Panc1 (cell line): ENCODE results near the gene PRRX1. TPM values are rescaled to one million over a fixed set of nuclear protein-coding genes. Genes with fewer than 3 reads are reported as not detected.

Experiments
- ATAC-seq: fragments of 200-7000 bp; cut with Tn5 transposase; 2 replicates; pipeline ENCODE4 v1.9.1; 2020; ENCODE audit warnings: mild to moderate bottlenecking, moderate library complexity
- BruUV-seq: library from RNA; stranded (reverse); fragments of 400-500 nt; replicated peaks from 2 replicates; lab custom pipeline; 2021; lab: Mats Ljungman, UMichigan
- CTCF ChIA-PET: fragments of 300-600 bp; sonication (Branson Sonifier 250); formaldehyde crosslinking; loops from one replicate; lab custom pipeline; 2022; ENCODE audit warnings: antibody characterized with exemption; lab: Charles Lee
- POLR2A ChIA-PET: fragments of 300-600 bp; sonication (Branson Sonifier 250); formaldehyde crosslinking; loops from one replicate; lab custom pipeline; 2022; ENCODE audit warnings: antibody characterized with exemption; lab: Charles Lee
- DNase-seq: peaks from one replicate; pipeline ENCODE4 v3.0.0-alpha.2; 2010; ENCODE audit warnings: low read depth, low spot score
- H3K27ac ChIP-seq: 2 replicates; pipeline ENCODE4 v1.5.1; 2011; ENCODE audit warnings: mild to moderate bottlenecking, low read length, inconsistent platforms
- H3K27me3 ChIP-seq: fragments of 200-500 bp; sonication (Bioruptor generic); 2 replicates; pipeline ENCODE4 v1.6.0; 2014; ENCODE audit warnings: low read length, inconsistent platforms; ENCODE audit not compliant: control insufficient read depth, insufficient read depth
- H3K36me3 ChIP-seq: fragments of 200-500 bp; sonication (Bioruptor generic); 2 replicates; pipeline ENCODE4 v1.5.1; 2014; ENCODE audit warnings: inconsistent platforms, mild to moderate bottlenecking, low read length, moderate library complexity; ENCODE audit not compliant: control insufficient read depth, insufficient read depth
- H3K4me1 ChIP-seq: 2 replicates; pipeline ENCODE4 v1.5.1; 2011; ENCODE audit warnings: inconsistent platforms, mild to moderate bottlenecking, low read length, moderate library complexity; ENCODE audit not compliant: control insufficient read depth, insufficient read depth
- H3K4me3 ChIP-seq, 2 experiments: 2 replicates each; pipeline ENCODE4 v1.5.1; 2011 to 2012; ENCODE audit warnings: low read depth in 2 of 2, low read length in 2 of 2, mild to moderate bottlenecking in 2 of 2, inconsistent platforms in 1 of 2, moderate library complexity in 1 of 2
- H3K9me3 ChIP-seq: fragments of 200-500 bp; sonication (Bioruptor generic); 2 replicates; pipeline ENCODE4 v1.5.1; 2014; ENCODE audit warnings: low read depth, mild to moderate bottlenecking, inconsistent platforms, low read length, moderate library complexity; ENCODE audit not compliant: control insufficient read depth, insufficient read depth
- CTCF ChIP-seq: fragments of 450-650 bp; IDR thresholded peaks from 2 replicates; pipeline ENCODE4 v1.5.1; 2017; ENCODE audit warnings: mild to moderate bottlenecking
- POLR2AphosphoS5 ChIP-seq: IDR thresholded peaks from 2 replicates; pipeline ENCODE4 v1.6.1; 2012; ENCODE audit warnings: mild to moderate bottlenecking, low read depth, low read length, moderate library complexity
- SIN3A ChIP-seq: IDR thresholded peaks from 2 replicates; pipeline ENCODE4 v1.6.1; 2012; ENCODE audit warnings: low read depth, mild to moderate bottlenecking, low read length, moderate library complexity, borderline replicate concordance; ENCODE audit not compliant: insufficient read depth
- TCF7L2 ChIP-seq: IDR thresholded peaks from 2 replicates; pipeline ENCODE4 v1.6.1; 2011; ENCODE audit warnings: mild to moderate bottlenecking, low read depth, low read length, inconsistent platforms
- in situ Hi-C: cut with HindIII; loops from 2 replicates; pipeline ENCODE4 v1.10.0; 2016; ENCODE audit warnings: low sequenced_read_pairs, low pct_unique_long_range_greater_than_20kb
- intact Hi-C: fragments of 100-400 bp; cut with micrococcal nuclease; formaldehyde crosslinking; loops from one replicate; pipeline ENCODE4 v1.10.0; 2022; ENCODE audit not compliant: unreplicated experiment
- total RNA-seq: library from RNA; stranded (reverse); gene quantifications from one replicate; pipeline ENCODE4 v1.2.1, GENCODE V29; 2021; ENCODE audit not compliant: unreplicated experiment
- TF ChIP-seq, protein P1 (sequence below), 2 experiments: IDR thresholded peaks; 2 replicates each; pipeline ENCODE4 v1.6.1; 2011 to 2012; ENCODE audit warnings: low read depth in 2 of 2, control low read depth in 1 of 2, low read length in 1 of 2, mild to moderate bottlenecking in 1 of 2, moderate library complexity in 1 of 2; ENCODE audit not compliant: insufficient read depth in 1 of 2

PRRX1 gene
- total RNA-seq, 1 experiment from 2014 or later: 0.69 TPM

DNA sequence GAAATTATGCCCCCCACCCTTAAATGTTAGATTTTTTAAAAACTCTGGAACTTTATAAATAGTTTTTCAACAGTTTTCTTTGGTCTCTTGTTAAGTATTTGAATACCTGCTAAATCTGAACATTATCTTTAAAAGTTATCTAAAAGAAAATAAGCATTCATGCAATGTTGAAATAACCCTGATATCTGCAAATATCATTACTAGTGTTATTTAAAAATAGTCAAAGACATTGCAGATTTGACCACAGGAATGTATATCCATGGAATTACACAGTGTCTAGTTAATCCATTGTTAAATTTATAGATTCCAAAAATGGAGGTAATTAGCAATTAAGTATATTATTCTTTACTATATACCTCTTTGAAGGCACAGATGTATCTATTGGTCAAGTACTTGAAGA is 42.0 kb downstream of the PRRX1 start:
- H3K9me3 ChIP-seq: peaks cover under 1% of the 10 kb centered on the region; the same call in 1 of the 2 replicates
- POLR2A ChIA-PET: no interaction called here
- no TSS peak for BruUV-seq
- H3K4me3 ChIP-seq: no peak overlapping the region
- intact Hi-C loops (no loop called here), in situ Hi-C loops (no loop called here)
- DNase-seq: no peak
- no peak for ATAC-seq
- H3K36me3 ChIP-seq: no peaks in the 10 kb centered on the region; the same call in 1 of the 2 replicates
- no peaks in the 10 kb centered on the region for H3K27me3 ChIP-seq
- TF ChIP-seq, protein P1, sequence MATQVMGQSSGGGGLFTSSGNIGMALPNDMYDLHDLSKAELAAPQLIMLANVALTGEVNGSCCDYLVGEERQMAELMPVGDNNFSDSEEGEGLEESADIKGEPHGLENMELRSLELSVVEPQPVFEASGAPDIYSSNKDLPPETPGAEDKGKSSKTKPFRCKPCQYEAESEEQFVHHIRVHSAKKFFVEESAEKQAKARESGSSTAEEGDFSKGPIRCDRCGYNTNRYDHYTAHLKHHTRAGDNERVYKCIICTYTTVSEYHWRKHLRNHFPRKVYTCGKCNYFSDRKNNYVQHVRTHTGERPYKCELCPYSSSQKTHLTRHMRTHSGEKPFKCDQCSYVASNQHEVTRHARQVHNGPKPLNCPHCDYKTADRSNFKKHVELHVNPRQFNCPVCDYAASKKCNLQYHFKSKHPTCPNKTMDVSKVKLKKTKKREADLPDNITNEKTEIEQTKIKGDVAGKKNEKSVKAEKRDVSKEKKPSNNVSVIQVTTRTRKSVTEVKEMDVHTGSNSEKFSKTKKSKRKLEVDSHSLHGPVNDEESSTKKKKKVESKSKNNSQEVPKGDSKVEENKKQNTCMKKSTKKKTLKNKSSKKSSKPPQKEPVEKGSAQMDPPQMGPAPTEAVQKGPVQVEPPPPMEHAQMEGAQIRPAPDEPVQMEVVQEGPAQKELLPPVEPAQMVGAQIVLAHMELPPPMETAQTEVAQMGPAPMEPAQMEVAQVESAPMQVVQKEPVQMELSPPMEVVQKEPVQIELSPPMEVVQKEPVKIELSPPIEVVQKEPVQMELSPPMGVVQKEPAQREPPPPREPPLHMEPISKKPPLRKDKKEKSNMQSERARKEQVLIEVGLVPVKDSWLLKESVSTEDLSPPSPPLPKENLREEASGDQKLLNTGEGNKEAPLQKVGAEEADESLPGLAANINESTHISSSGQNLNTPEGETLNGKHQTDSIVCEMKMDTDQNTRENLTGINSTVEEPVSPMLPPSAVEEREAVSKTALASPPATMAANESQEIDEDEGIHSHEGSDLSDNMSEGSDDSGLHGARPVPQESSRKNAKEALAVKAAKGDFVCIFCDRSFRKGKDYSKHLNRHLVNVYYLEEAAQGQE (IDR thresholded peaks at IDR 0.05; ENCODE audit: insufficient read depth in 1 of 2, low read depth in 2 of 2, low read length in 1 of 2): no peak
- TF ChIP-seq POLR2AphosphoS5 (no peak), CTCF (no peak), TCF7L2 (no peak), SIN3A (no peak)
- CTCF ChIA-PET: no interaction called here
- H3K27ac ChIP-seq: no peak overlapping the region
- peaks cover 3% of the 10 kb centered on the region; the same call in 1 of the 2 replicates for H3K4me1 ChIP-seq

DNA sequence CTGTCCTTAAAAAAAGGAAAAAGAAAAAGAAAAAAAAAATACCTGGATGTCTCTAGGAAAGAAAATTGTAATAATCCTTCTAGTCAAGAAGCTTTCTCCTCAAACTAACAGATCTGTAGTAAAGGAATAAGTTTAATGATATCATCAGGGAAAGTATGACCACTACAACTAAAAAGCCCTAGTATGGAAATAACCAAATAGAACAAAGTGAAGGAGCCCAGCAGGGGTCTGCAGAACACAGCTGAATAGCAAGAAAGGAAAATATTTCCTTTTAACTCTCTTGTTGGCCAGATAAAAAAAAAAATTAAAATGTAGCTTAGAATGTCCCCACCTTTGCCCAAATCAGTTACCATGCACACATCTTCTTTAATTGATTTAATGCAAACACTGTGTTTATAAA is 43.2 kb downstream of the PRRX1 start:
- in situ Hi-C loops: no loop called here
- H3K4me3 ChIP-seq: no peak overlapping the region
- no peaks in the 10 kb centered on the region for H3K27me3 ChIP-seq
- no peak for ATAC-seq
- intact Hi-C loops: no loop called here
- DNase-seq: no peak
- H3K27ac ChIP-seq: no peak overlapping the region
- ChIA-PET CTCF (no interaction called here), POLR2A (interaction anchor here (0.7 kb wide), 1 partner anchor 17 kb away, joined by 3 read pairs; no protein-coding TSS in a partner anchor)
- no TSS peak for BruUV-seq
- H3K36me3 ChIP-seq: no peaks in the 10 kb centered on the region; the same call in 1 of the 2 replicates
- peaks cover 3% of the 10 kb centered on the region; the same call in 1 of the 2 replicates for H3K4me1 ChIP-seq
- peaks cover 10% of the 10 kb centered on the region; the same call in 1 of the 2 replicates for H3K9me3 ChIP-seq
- no peak for TF ChIP-seq POLR2AphosphoS5
- TF ChIP-seq SIN3A: no peak
- TF ChIP-seq, protein P1 (IDR thresholded peaks at IDR 0.05; ENCODE audit: insufficient read depth in 1 of 2, low read depth in 2 of 2, low read length in 1 of 2): no peak
- TF ChIP-seq TCF7L2: no peak
- no peak for TF ChIP-seq CTCF
